ENCODE results near the gene GSTO2.

GRCh38 chr10:104284846-104285245 lies 15.9 kb downstream of the GSTO2 start:
- no peak for TF ChIP-seq CTCF (IDR thresholded peaks at IDR 0.05 in 4 of 5, conservative IDR thresholded peaks at IDR 0.05 in 1 of 5)
- no peak for TF ChIP-seq POLR2A (IDR thresholded peaks at IDR 0.05)

Measured in gastrocnemius medialis (tissue), 4 donors.